ENCODE measurements around the gene OTUD3.

- TF ChIP-seq, protein P1, sequence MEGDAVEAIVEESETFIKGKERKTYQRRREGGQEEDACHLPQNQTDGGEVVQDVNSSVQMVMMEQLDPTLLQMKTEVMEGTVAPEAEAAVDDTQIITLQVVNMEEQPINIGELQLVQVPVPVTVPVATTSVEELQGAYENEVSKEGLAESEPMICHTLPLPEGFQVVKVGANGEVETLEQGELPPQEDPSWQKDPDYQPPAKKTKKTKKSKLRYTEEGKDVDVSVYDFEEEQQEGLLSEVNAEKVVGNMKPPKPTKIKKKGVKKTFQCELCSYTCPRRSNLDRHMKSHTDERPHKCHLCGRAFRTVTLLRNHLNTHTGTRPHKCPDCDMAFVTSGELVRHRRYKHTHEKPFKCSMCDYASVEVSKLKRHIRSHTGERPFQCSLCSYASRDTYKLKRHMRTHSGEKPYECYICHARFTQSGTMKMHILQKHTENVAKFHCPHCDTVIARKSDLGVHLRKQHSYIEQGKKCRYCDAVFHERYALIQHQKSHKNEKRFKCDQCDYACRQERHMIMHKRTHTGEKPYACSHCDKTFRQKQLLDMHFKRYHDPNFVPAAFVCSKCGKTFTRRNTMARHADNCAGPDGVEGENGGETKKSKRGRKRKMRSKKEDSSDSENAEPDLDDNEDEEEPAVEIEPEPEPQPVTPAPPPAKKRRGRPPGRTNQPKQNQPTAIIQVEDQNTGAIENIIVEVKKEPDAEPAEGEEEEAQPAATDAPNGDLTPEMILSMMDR (IDR thresholded peaks at IDR 0.05; ENCODE audit: poor library complexity) = no peak
- TF ChIP-seq EZH2 (IDR thresholded peaks at IDR 0.05; ENCODE audit: borderline replicate concordance) = no peak
- TF ChIP-seq EZH2phosphoT487 (IDR thresholded peaks at IDR 0.05; ENCODE audit: low read depth, severe bottlenecking, unreplicated experiment) = no peak
Measured at GRCh38 chr1:19894218-19894617, 12.0 kb downstream of the OTUD3 start.

All from hepatocyte (in vitro differentiated cells).